NCI-H1436 (cell line): ENCODE results near the gene SLC11A2.
"Not testable (repeated sequence)": the region's sequence is repeated elsewhere in the genome, so short reads cannot be mapped to it uniquely, and the experiment has no call there.

ENCODE experiments used
- DNase-seq: peaks from one replicate; lab custom pipeline; 2025; lab: John Stamatoyannopoulos, UW

SLC11A2 gene

DNA sequence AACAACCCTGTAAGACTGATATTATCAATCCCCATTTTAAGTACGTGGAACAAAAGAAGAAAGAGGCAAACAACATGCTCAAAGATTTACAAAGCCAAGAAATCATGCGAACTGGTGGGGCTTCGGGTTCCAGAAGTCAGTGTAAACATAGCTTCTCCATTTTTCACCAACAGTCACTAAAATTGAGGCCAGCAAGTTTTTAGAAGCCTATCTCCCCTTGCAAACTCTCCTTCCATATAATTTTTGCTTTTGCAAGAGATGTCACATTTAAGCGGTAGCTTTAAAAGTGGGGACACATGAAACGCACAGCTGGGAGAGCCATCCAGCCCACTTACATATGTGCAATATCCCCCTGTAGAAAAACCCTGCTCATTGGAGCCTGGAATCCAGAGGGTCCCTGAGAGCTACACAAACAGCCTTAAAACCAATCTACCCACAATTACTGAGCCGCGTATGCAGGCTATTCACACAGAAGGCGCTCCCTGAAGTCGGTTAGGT, 797 bp downstream of the SLC11A2 start:
- peak; percentile 16 for DNase-seq

DNA sequence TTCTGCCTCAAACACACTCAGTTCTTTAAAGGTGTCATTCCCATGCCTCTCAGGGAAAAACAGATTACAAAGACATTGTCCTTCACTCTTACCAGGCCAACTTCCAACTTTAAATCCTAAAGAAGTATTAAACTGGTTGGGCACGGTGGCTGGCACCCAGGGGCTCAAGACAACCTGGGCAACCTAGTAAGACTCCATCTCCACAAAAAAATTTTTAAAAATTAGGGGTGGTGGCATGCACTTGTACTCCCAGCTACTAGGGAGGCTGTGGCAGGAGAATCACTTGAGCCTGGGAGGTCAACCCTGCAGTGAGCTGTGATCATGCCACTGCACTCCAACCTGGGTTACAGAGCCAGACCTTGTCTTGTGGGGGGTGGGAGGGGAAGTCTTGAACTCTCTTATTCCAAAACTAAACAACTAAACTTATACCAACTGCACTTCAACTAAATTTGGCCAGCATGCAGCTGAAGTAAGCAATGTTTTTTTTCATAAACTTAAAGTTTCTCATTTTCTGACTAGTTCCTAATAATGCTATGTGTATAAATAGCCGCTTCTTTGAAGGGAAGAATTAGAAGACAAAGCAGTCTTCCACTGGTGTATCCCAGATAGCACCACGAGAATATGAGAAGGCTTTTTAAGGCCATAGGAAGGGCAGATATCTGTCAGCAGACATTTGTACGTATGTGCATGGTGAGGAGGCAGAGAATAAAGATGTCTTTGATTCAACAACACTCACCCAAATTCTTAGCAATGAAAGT, 2.4 kb downstream of the SLC11A2 start:
- DNase-seq, result no peak

DNA sequence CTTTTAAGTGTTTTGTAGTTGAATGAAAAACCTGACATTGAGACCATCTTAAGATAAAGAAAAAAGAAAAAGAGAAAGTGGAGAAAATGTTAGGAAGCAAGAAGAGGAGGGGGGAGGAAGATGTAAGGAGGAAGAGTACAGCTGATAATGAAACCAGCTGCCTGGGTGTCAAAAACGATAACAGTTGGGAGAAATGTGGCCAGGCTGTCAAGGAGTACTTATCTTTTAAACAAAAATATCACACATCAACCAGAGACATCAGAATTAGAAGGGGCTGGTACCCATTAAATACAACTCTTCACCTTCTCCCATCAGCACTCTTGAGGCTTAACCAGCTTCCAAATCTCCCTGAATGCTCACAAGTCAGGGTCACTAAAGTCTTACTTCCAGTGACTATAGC, 4.5 kb downstream of the SLC11A2 start:
- no peak for DNase-seq

- DNase-seq, result no peak
Observed at GRCh38 chr12:51020448-51021182, 5.6 kb downstream of the SLC11A2 start.

- DNase-seq, result no peak
Observed at GRCh38 chr12:51019927-51020326, 6.3 kb downstream of the SLC11A2 start.

- no peak for DNase-seq
Observed at GRCh38 chr12:51018956-51019355, 7.2 kb downstream of the SLC11A2 start.

GRCh38 chr12:51017452-51017851, 8.7 kb downstream of the SLC11A2 start:
- DNase-seq, result no peak

GRCh38 chr12:51014467-51014866, 11.7 kb downstream of the SLC11A2 start:
- not testable (repeated sequence) for DNase-seq

- no peak for DNase-seq
Observed at GRCh38 chr12:51013441-51013840, 12.7 kb downstream of the SLC11A2 start.

DNA sequence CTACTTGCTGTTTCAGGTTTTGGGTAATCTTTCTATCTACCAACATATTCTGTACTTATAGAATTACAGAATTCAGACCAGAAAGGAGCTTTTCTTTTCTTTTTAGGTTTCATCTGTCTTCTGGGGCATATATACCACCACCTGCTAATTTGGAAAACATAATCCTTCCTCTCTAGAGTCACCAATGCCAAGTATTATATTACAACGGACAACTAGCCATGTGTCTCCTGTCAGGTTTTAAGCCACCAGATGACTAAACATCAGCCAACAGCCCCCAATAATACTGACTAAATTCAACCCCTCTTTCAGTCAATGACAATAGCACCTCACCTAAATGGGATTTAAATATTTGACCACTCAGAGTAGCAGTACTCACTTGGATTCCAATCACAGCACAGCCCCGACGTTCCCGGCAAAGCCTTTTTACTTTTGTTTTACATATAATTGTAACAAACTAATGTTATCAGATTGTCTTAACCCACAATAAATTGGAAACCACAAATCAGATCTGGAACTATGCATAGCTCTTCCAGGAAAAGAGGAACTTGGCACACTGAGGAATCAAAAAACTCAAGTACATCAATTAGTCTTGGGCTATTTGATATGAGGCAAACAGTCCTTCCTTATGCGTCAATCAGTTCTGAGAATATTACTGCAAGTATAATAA, 13.5 kb downstream of the SLC11A2 start:
- DNase-seq, result no peak

- DNase-seq, result no peak
Observed at GRCh38 chr12:51011955-51012354, 14.2 kb downstream of the SLC11A2 start.

- DNase-seq, result no peak
Observed at GRCh38 chr12:51009056-51009440, 17.1 kb downstream of the SLC11A2 start.

DNA sequence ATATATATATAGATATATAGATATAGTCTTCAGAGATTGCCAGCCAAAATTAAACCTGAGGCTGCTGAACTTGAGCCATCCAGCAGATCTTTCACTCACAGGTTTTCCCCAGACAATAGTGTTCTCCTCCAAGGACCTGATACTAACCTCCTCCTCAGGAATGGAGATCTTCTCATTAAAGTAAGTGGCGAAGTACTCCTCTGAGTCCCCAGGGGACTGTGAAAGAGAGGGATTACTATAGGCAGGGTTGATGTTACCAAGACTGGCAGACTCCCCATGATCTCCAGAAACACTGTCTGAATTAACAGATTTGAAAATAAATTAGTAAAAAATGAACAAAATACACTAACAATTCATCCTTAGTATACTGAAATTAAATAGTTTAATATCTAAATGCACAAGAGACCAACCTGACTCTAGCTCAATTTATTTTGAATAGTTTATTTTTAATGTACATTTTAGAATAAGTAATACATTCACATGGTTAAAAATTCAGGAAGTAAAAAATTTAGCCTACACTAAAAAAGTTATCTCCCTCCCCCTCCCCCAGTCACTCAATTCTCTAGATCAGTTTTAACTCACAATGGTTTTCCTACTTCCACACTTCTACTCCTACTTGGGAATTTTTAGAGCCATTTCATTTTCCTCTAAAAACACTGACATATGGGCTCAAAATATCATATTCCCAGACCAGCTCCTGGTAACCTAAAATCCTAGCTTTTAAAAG, 17.7 kb downstream of the SLC11A2 start:
- no peak for DNase-seq

DNA sequence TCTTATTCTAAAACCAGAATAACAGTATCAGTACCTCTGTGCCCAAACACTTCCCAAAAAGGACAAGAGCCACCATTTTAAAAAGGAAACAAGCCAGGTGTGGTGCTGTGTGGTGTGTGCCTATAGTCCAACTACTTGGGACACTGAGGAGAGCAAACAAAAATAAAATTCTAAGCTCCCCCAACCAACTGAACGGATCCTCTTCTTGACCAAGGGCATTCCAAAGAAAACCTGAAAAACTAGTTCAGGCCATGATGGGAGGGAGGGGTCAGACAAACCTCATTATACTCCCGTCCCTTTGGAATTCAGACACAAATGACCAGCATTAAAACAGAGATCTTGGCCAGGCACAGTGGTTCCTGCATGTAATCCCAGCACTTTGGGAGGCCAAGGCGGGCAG, 20.5 kb downstream of the SLC11A2 start:
- no peak for DNase-seq

DNA sequence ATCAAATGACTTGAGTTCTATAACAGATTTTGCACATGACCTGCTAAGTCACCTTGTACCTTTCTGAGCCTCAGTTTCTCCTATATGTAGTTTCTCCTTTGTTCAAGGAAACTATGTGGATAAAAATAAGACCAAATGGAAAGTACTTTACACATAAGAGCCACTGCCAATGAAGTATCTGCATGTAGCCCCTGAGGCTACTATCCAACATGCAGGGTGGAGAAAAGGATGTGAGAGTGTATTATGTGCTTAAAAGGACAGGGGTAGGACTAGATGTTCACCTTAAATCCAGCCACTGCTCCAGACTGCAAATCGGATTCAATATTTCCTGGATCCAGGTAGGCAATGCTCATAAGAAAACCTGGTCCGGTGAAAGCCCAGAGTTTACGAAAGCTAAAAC, 21.2 kb downstream of the SLC11A2 start:
- no peak for DNase-seq

DNA sequence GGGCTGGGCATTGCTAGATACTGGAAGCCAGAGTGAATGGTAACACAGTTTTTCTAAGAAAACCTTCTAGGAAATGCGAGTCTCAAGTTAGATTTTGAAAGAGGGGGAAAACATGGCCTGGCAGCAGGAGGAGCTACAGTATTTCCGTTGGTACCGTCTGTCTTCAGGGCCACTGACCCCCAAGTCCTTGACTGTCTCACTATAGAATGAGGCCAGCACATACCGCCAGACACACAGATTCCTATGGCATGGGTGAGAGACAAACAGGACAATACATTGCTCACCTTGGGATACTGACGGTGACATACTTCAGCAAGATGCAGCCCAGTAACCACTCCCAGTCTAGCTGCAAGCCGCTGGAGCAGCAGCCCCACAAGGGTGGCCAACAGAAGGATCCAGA, 21.7 kb downstream of the SLC11A2 start:
- no peak for DNase-seq

DNA sequence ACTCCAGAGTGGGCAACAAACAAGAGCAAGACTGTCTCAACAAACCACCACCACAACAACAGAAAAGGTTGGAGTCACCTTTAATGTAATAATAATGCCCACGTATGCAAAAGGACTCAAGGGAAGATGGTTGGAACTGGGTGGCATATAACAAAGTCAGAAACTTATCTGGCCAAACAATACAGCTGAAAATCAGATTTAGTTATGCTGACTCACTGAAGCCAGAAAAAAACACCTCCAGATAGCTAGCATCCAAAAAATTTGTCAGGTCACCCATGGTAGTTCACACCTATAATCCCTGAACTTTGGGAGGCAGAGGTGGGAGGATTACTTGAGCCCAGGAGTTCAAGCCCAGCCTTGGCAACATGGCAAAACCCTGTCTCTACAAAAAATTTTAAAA, 24.4 kb downstream of the SLC11A2 start:
- no peak for DNase-seq

DNA sequence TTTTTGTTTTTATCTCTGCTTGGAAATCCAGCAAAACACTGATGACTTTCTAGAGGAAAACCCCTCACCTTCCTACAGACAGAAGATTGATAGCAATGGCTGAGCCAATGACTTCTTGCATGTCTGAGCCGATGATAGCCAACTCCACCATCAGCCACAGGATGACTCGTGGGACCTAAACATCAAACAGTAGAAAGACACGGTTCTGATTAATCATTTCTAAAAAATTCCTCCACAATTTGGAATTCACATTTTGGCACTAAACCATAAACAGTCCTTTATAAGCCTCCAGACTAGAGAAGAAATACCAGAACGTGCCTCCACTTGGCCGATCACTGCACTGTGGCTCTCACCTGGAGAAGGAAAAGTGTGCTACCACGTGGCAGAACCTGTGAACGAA, 25.9 kb downstream of the SLC11A2 start:
- DNase-seq, result no peak

DNA sequence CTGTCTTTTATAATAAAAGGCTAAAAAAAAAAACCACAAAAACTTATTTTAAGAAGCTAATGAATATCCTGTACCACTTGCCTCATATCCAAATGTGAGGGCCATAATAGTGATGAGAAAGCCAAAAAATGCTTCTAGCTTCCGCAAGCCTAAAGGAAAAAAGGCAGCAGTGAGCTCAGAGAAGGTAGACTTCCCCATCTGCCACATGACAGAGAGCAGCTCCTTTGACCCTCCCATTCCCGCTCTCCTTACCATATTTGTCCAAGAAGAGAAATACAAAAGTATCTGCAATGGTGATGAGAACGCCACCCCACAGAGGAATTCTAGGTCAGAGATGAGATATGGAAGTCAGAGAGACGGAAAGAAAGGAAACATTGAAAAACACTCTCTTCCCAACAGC, 27.1 kb downstream of the SLC11A2 start:
- DNase-seq, result no peak

DNA sequence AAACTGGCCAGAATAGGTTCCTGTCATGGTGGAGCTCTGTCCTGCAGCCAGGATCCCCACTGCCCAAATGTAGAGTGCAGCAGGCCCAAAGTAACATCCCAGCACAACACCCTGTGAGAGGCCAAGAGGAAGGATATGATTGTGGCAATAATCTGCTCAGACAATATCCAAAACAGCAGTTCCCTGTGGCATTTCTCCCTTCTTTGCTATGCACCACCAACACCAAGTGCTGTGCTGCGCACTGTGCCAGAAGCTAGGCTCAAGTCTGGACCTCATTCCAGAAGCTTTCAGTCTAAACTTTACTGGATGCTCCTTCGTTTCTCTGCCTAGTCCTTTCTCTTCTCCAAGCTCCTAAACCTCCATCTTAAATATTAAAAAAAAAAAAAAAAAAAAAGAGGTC, 33.4 kb downstream of the SLC11A2 start:
- DNase-seq, result no peak

GRCh38 chr12:50991291-50991690, 34.9 kb downstream of the SLC11A2 start:
- no peak for DNase-seq

- no peak for DNase-seq
Observed at GRCh38 chr12:50990791-50991190, 35.4 kb downstream of the SLC11A2 start.
